Left ventricle myocardium inferior (tissue), 1 donor: ENCODE results near the gene ABHD16A. TPM values are rescaled to one million over a fixed set of nuclear protein-coding genes. Genes with fewer than 3 reads are reported as not detected.

ENCODE experiments used
- DNase-seq: peaks from one replicate; pipeline ENCODE4 v3.0.0-alpha.2; 2020
- H3K27ac ChIP-seq: fragments of 200-600 bp; replicated peaks from 2 replicates; pipeline ENCODE4 v1.8.0; 2021
- H3K27me3 ChIP-seq: fragments of 200-600 bp; 2 replicates; pipeline ENCODE4 v1.8.0; 2021; ENCODE audit warnings: low read depth
- H3K36me3 ChIP-seq: fragments of 200-600 bp; 2 replicates; pipeline ENCODE4 v1.8.0; 2021
- H3K4me1 ChIP-seq: fragments of 200-600 bp; 2 replicates; pipeline ENCODE4 v1.8.0; 2021
- H3K4me3 ChIP-seq: fragments of 200-600 bp; 2 replicates; pipeline ENCODE4 v1.8.0; 2021; ENCODE audit warnings: mild to moderate bottlenecking, moderate library complexity
- H3K9me3 ChIP-seq: fragments of 200-600 bp; replicated peaks from 2 replicates; pipeline ENCODE4 v1.8.0; 2021
- intact Hi-C: fragments of 100-400 bp; cut with micrococcal nuclease; formaldehyde crosslinking; loops from one replicate; pipeline ENCODE4 v1.11.0; 2022
- total RNA-seq: library from RNA; stranded (reverse); fragmentation: NEBNext Ultra II Directional; extraction: Animal tissue kit (Norgen Biotek cat#: 25700); gene quantifications from one replicate; pipeline ENCODE4 v1.2.1, GENCODE V29; 2021
- TF ChIP-seq, protein P1 (sequence below): fragments of 200-600 bp; IDR thresholded peaks from 2 replicates; pipeline ENCODE4 v1.8.0; 2021; ENCODE audit warnings: antibody characterized with exemption, mild to moderate bottlenecking, borderline replicate concordance
- donor health status: DM: no; HTN: yes; CAD: no; lungs with severe emphysema.

Gene ABHD16A
- total RNA-seq, 1 donor from 2014 or later = 29.6 TPM

- Histone ChIP-seq H3K4me3 (peak overlapping the region; percentile 83), H3K27me3 (no peaks in the 10 kb centered on the region), H3K4me1 (peaks cover 77% of the 10 kb centered on the region), H3K36me3 (peaks cover 16% of the 10 kb centered on the region), H3K9me3 (no peaks in the 10 kb centered on the region), H3K27ac (peak overlapping the region; percentile 96)
- intact Hi-C loops = no loop called here
- DNase-seq = no peak
- TF ChIP-seq, protein P1, sequence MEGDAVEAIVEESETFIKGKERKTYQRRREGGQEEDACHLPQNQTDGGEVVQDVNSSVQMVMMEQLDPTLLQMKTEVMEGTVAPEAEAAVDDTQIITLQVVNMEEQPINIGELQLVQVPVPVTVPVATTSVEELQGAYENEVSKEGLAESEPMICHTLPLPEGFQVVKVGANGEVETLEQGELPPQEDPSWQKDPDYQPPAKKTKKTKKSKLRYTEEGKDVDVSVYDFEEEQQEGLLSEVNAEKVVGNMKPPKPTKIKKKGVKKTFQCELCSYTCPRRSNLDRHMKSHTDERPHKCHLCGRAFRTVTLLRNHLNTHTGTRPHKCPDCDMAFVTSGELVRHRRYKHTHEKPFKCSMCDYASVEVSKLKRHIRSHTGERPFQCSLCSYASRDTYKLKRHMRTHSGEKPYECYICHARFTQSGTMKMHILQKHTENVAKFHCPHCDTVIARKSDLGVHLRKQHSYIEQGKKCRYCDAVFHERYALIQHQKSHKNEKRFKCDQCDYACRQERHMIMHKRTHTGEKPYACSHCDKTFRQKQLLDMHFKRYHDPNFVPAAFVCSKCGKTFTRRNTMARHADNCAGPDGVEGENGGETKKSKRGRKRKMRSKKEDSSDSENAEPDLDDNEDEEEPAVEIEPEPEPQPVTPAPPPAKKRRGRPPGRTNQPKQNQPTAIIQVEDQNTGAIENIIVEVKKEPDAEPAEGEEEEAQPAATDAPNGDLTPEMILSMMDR = no peak
Measured at GRCh38 chr6:31737315-31737990, 34.3 kb upstream of the ABHD16A start.

- peak overlapping the region; percentile 83 for H3K4me3 ChIP-seq
- peaks cover 83% of the 10 kb centered on the region for H3K4me1 ChIP-seq
- TF ChIP-seq, protein P1 = no peak
- peaks cover 22% of the 10 kb centered on the region for H3K36me3 ChIP-seq
- intact Hi-C loops = no loop called here
- H3K27ac ChIP-seq = peak overlapping the region; percentile 96
- DNase-seq = no peak
- H3K27me3 ChIP-seq = no peaks in the 10 kb centered on the region
- no peaks in the 10 kb centered on the region for H3K9me3 ChIP-seq
Measured at GRCh38 chr6:31736768-31737314, 33.7 kb upstream of the ABHD16A start.

DNA sequence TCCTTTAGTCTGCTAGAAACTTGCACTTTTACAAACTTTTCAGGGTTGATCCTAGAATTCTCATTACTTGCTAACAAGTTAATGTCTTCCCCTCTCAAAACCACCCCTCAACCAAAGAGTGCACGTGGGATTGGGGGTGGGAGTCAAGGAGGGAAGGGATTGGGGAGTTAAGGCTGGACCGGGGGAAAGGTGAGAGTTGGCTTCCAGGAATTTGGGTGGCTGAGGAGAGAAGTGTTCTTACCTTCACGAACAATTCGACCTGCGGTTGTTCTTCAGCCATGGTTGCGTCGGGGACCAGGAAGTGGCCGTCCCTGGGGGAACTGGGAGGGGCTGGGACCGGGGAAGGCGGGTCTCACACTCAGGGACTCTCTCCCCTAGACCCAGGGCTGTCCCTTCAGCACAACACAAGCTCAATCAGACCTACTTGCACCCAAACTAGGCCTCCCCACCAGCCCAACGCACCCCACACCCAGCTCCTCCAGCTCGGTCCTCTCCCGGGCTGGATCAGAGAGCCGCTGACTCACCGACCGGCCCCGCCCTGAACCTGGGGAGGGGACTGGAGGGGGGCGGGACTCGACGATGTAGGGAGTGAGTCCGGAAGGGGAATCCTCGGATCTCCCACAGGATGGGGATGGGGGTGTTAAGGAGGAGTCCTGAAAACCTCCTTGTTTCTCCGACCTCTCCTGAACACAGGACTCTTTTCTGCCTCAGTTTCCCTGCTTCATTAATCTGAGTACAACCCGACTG, 33.1 kb upstream of the ABHD16A start, which contains the start of gene CLIC1:
CLIC1 (minus strand) TSS at position 510 of the 747 bp plus-strand sequence; CDS start at position 280, 230 bp downstream.
- no peaks in the 10 kb centered on the region for H3K27me3 ChIP-seq
- peak; percentile 85 for DNase-seq
- H3K36me3 ChIP-seq = peaks cover 29% of the 10 kb centered on the region
- intact Hi-C loops = no loop called here
- H3K4me3 ChIP-seq = peak within 1 kb of the TSS; percentile 83
- peaks cover 90% of the 10 kb centered on the region for H3K4me1 ChIP-seq
- TF ChIP-seq, protein P1 = no peak
- no peaks in the 10 kb centered on the region for H3K9me3 ChIP-seq
- H3K27ac ChIP-seq = peak within 1 kb of the TSS; percentile 96

GRCh38 chr6:31734821-31735406, 31.8 kb upstream of the ABHD16A start:
- intact Hi-C loops = no loop called here
- Histone ChIP-seq H3K4me1 (peaks cover 93% of the 10 kb centered on the region), H3K9me3 (no peaks in the 10 kb centered on the region), H3K27ac (peak overlapping the region; percentile 96), H3K36me3 (peaks cover 36% of the 10 kb centered on the region), H3K4me3 (peak overlapping the region; percentile 83), H3K27me3 (no peaks in the 10 kb centered on the region)
- peak; percentile 38 for DNase-seq
- TF ChIP-seq, protein P1 = no peak

DNA sequence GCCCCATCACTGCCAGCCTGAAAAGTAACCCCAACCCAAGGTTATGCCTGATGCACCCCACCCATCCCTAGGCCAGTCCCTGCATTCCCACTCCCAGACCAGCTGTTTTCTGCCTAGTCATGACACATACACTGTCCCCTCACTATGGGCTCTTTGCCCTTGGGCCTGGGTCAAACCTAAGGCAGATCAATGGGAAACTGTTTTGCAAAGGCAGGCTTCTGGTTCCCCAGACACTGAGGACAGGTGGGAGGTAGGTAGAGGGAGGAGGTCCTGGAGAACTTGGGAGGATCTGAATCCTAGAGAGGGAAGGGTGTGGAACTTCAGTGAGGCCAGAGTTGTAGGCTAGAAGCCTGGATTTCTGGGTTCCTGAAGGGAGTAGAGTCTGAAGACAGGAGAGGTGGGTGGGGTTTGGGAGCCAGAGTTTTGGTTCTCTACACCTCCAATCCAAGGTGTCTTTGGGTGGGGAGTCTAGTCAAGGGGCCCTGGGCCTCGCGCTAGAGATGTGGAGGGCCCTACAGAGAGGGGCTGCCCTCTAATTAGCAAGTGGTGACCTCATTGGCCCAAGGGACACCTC, 31.2 kb upstream of the ABHD16A start:
- TF ChIP-seq, protein P1 = no peak
- no peaks in the 10 kb centered on the region for H3K27me3 ChIP-seq
- H3K36me3 ChIP-seq = peaks cover 36% of the 10 kb centered on the region
- intact Hi-C loops = no loop called here
- no peaks in the 10 kb centered on the region for H3K9me3 ChIP-seq
- peak overlapping the region; percentile 96 for H3K27ac ChIP-seq
- H3K4me3 ChIP-seq = peak overlapping the region; percentile 83
- peaks cover 96% of the 10 kb centered on the region for H3K4me1 ChIP-seq
- no peak for DNase-seq
